Measurements from ENCODE around the gene SPOCK3. TPM values are rescaled to one million over a fixed set of nuclear protein-coding genes. Genes with fewer than 3 reads are reported as not detected.
"Not testable (repeated sequence)": the region's sequence is repeated elsewhere in the genome, so short reads cannot be mapped to it uniquely, and the experiment has no call there.

SPOCK3 gene
- 0.65 TPM for total RNA-seq (2013)
- 1 to 10 TPM in 2 of 3 donors, under 1 TPM in 1; 0.31 to 1.9 (median 1.2) TPM for polyA plus RNA-seq
- polyA minus RNA-seq, result 0.28 and 0.64 TPM in 2 replicates
- total RNA-seq, result 0.08 to 1.7 (median 0.49) reads per million in 11 experiments

GRCh38 chr4:167234316-167234881 lies at the start of gene SPOCK3:
TSS of gene SPOCK3 (minus strand) at chr4:167234494.
- Mint-ChIP-seq H3K36me3 (peaks cover 0 to 1% of the 10 kb centered on the region in 2 donors), H3K27me3 (ENCODE audit: low read depth in 3 of 3) (peaks cover 27 to 39% (median 33%) of the 10 kb centered on the region in 3 donors), H3K27ac (peak within 1 kb of the TSS in 5 of 7 donors; percentile 15 to 88 (median 63)), H3K4me1 (peaks cover 18% of the 10 kb centered on the region), H3K4me3 (peak within 1 kb of the TSS; percentile 98 to 100), H3K9me3 (peaks cover 0 to 2% (median 0%) of the 10 kb centered on the region in 7 donors)
- peak within 1 kb of the TSS; percentile 82 for H2AFZ ChIP-seq (ENCODE audit: insufficient read depth, low read depth, low read length, poor library complexity, severe bottlenecking)
- no peaks in the 10 kb centered on the region for H3K79me2 ChIP-seq (ENCODE audit: insufficient read depth, low read length)
- H3K4me2 ChIP-seq (replicated peaks; ENCODE audit: extremely low read depth, low read length, poor library complexity, severe bottlenecking), result peak within 1 kb of the TSS; percentile 79
- WGBS (ENCODE audit: insufficient coverage), result 0% methylated on average over 30 of the region's 32 CpGs
- peak; percentile 12 to 24 (median 13) for DNase-seq
- H3K9me3 ChIP-seq (replicated peaks in 1 of 2; ENCODE audit: control insufficient read depth in 1 of 2, insufficient read depth in 1 of 2, low read length in 2 of 2), result no peaks in the 10 kb centered on the region
- intact Hi-C loops (cut with micrococcal nuclease), result no loop called here
- H3K4me3 ChIP-seq (replicated peaks in 1 of 3; ENCODE audit: low read depth in 2 of 3, low read length in 3 of 3), result peak within 1 kb of the TSS; percentile 54 to 84 (median 66)
- peaks cover 14% of the 10 kb centered on the region in 2 donors for H3K4me1 ChIP-seq (ENCODE audit: control insufficient read depth in 1 of 2, insufficient read depth in 2 of 2, low read length in 2 of 2)
- H4K20me1 ChIP-seq (ENCODE audit: insufficient read depth, low read length), result no peaks in the 10 kb centered on the region
- peaks cover 23 to 67% of the 10 kb centered on the region in 2 donors for H3K27me3 ChIP-seq (ENCODE audit: control insufficient read depth in 2 of 2, insufficient read depth in 2 of 2, low read length in 2 of 2)
- H3K36me3 ChIP-seq (replicated peaks in 1 of 2; ENCODE audit: control insufficient read depth in 1 of 2, insufficient read depth in 2 of 2, low read length in 2 of 2), result no peaks in the 10 kb centered on the region
- no peak within 1 kb of the TSS for H3K27ac ChIP-seq (ENCODE audit: low read depth in 1 of 2, low read length in 2 of 2)
- peak within 1 kb of the TSS; percentile 53 for H3K9ac ChIP-seq (ENCODE audit: insufficient read depth, low read length, poor library complexity, severe bottlenecking)
- TF ChIP-seq CTCF (IDR thresholded peaks at IDR 0.05), result no peak

DNA sequence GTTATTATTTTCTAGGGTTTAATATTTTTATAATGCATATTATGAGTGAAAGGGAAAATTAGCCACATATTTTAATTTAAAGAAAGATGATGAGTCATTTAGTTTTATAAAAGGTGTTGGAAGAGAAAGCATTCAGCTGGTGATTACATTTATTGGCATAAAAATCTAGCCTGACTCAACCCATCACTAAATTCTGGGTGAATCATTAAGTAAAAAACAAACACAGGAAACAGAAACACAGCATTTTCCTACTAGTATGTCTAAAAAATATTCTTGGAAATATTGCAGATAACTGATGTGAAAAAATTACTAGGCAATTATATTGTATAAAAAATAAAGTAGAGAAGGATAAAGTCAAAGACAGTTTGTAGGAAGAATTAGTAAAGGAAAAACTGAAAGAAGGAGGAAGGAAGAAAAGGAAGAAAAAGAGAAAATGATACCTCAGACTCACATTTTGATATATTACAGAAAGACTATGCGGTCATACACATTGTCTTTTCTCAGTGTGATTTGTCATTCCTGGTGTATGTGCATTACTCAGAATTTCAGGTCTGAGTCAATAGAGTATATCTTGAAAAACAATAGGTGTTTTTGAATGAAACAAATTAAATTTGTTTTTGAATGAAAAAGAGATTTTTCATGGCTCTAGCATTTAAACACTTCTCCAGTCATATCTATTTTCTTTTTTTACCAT lies 48.0 kb upstream of the SPOCK3 start:
- Histone ChIP-seq H4K20me1 (ENCODE audit: insufficient read depth, low read length) (no peaks in the 10 kb centered on the region), H3K27me3 (ENCODE audit: control insufficient read depth in 2 of 2, insufficient read depth in 2 of 2, low read length in 2 of 2) (no peaks in the 10 kb centered on the region), H3K4me2 (replicated peaks; ENCODE audit: extremely low read depth, low read length, poor library complexity, severe bottlenecking) (no peak overlapping the region), H3K4me3 (replicated peaks in 1 of 3; ENCODE audit: low read depth in 2 of 3, low read length in 3 of 3) (no peak overlapping the region), H3K9ac (ENCODE audit: insufficient read depth, low read length, poor library complexity, severe bottlenecking) (no peak overlapping the region), H3K9me3 (replicated peaks in 1 of 2; ENCODE audit: control insufficient read depth in 1 of 2, insufficient read depth in 1 of 2, low read length in 2 of 2) (peaks cover 0 to 4% of the 10 kb centered on the region in 2 donors), H2AFZ (ENCODE audit: insufficient read depth, low read depth, low read length, poor library complexity, severe bottlenecking) (no peak overlapping the region), H3K36me3 (replicated peaks in 1 of 2; ENCODE audit: control insufficient read depth in 1 of 2, insufficient read depth in 2 of 2, low read length in 2 of 2) (no peaks in the 10 kb centered on the region), H3K4me1 (ENCODE audit: control insufficient read depth in 1 of 2, insufficient read depth in 2 of 2, low read length in 2 of 2) (no peaks in the 10 kb centered on the region), H3K79me2 (ENCODE audit: insufficient read depth, low read length) (no peaks in the 10 kb centered on the region), H3K27ac (ENCODE audit: low read depth in 1 of 2, low read length in 2 of 2) (no peak overlapping the region)
- no peak for TF ChIP-seq CTCF (IDR thresholded peaks at IDR 0.05)
- H3K4me1 Mint-ChIP-seq, result no peaks in the 10 kb centered on the region
- intact Hi-C loops (cut with micrococcal nuclease), result no loop called here
- no peak overlapping the region for H3K27ac Mint-ChIP-seq
- H3K9me3 Mint-ChIP-seq, result peaks cover 2 to 11% (median 7%) of the 10 kb centered on the region in 7 donors
- H3K27me3 Mint-ChIP-seq (ENCODE audit: low read depth in 3 of 3), result peaks cover 0 to 1% (median 1%) of the 10 kb centered on the region in 3 donors
- H3K36me3 Mint-ChIP-seq, result no peaks in the 10 kb centered on the region
- no CpG with 5 or more reads among the region's 1 CpG for WGBS (ENCODE audit: insufficient coverage)
- DNase-seq, result no peak
- H3K4me3 Mint-ChIP-seq, result no peak overlapping the region

- 97% methylated on average over 11 of the region's 13 CpGs for WGBS (ENCODE audit: insufficient coverage)
- H3K9me3 ChIP-seq (replicated peaks in 1 of 2; ENCODE audit: control insufficient read depth in 1 of 2, insufficient read depth in 1 of 2, low read length in 2 of 2); H3K4me1 Mint-ChIP-seq; DNase-seq; H3K4me1 ChIP-seq (ENCODE audit: control insufficient read depth in 1 of 2, insufficient read depth in 2 of 2, low read length in 2 of 2); H4K20me1 ChIP-seq (ENCODE audit: insufficient read depth, low read length); H3K27me3 Mint-ChIP-seq (ENCODE audit: low read depth in 3 of 3); intact Hi-C loops (cut with micrococcal nuclease); H3K27ac ChIP-seq (ENCODE audit: low read depth in 1 of 2, low read length in 2 of 2); H2AFZ ChIP-seq (ENCODE audit: insufficient read depth, low read depth, low read length, poor library complexity, severe bottlenecking); H3K9ac ChIP-seq (ENCODE audit: insufficient read depth, low read length, poor library complexity, severe bottlenecking); H3K4me3 ChIP-seq (replicated peaks in 1 of 3; ENCODE audit: low read depth in 2 of 3, low read length in 3 of 3); H3K27me3 ChIP-seq (ENCODE audit: control insufficient read depth in 2 of 2, insufficient read depth in 2 of 2, low read length in 2 of 2); H3K36me3 Mint-ChIP-seq; H3K79me2 ChIP-seq (ENCODE audit: insufficient read depth, low read length); H3K27ac Mint-ChIP-seq; H3K4me3 Mint-ChIP-seq; H3K4me2 ChIP-seq (replicated peaks; ENCODE audit: extremely low read depth, low read length, poor library complexity, severe bottlenecking); H3K36me3 ChIP-seq (replicated peaks in 1 of 2; ENCODE audit: control insufficient read depth in 1 of 2, insufficient read depth in 2 of 2, low read length in 2 of 2): not testable (repeated sequence)
- H3K9me3 Mint-ChIP-seq, result peaks cover 2 to 11% (median 3%) of the 10 kb centered on the region in 7 donors
Observed at GRCh38 chr4:167281545-167281944, 47.3 kb upstream of the SPOCK3 start.

Data from CD14-positive monocyte (primary cell).